ENCODE results near the gene FBXL5.

GRCh38 chr4:15676039-15676438 lies 20.9 kb upstream of the FBXL5 start:
- TF ChIP-seq CTCF (IDR thresholded peaks at IDR 0.05) (no peak), POLR2A (IDR thresholded peaks at IDR 0.05) (no peak)
